ENCODE measurements around the gene MTERF4. TPM values are rescaled to one million over a fixed set of nuclear protein-coding genes. Genes with fewer than 3 reads are reported as not detected.
"Not testable (repeated sequence)": the region's sequence is repeated elsewhere in the genome, so short reads cannot be mapped to it uniquely, and the experiment has no call there.

Gene MTERF4
- polyA plus RNA-seq, 3 donors = 15.5 to 37.4 (median 17.8) TPM

- H2AFZ ChIP-seq (ENCODE audit: insufficient read depth, low read depth, low read length, poor library complexity, severe bottlenecking) = no peak overlapping the region
- peaks cover 41% of the 10 kb centered on the region for H4K20me1 ChIP-seq (ENCODE audit: insufficient read depth, low read length)
- no peak for DNase-seq
- no peak overlapping the region for H3K27ac ChIP-seq (ENCODE audit: low read depth in 1 of 2, low read length in 2 of 2)
- no peak overlapping the region for H3K4me3 Mint-ChIP-seq
- H3K9ac ChIP-seq (ENCODE audit: insufficient read depth, low read length, poor library complexity, severe bottlenecking) = no peak overlapping the region
- intact Hi-C loops (cut with micrococcal nuclease) = no loop called here
- no peak overlapping the region for H3K4me2 ChIP-seq (replicated peaks; ENCODE audit: extremely low read depth, low read length, poor library complexity, severe bottlenecking)
- H3K27me3 ChIP-seq (ENCODE audit: control insufficient read depth in 2 of 2, insufficient read depth in 2 of 2, low read length in 2 of 2) = no peaks in the 10 kb centered on the region
- peaks cover 20% of the 10 kb centered on the region for H3K79me2 ChIP-seq (ENCODE audit: insufficient read depth, low read length)
- H3K36me3 ChIP-seq (replicated peaks in 1 of 2; ENCODE audit: control insufficient read depth in 1 of 2, insufficient read depth in 2 of 2, low read length in 2 of 2) = peaks cover 80 to 100% of the 10 kb centered on the region in 2 donors
- H3K9me3 Mint-ChIP-seq = peaks cover 0 to 1% (median 0%) of the 10 kb centered on the region in 7 donors
- H3K4me3 ChIP-seq (replicated peaks in 1 of 3; ENCODE audit: low read depth in 2 of 3, low read length in 3 of 3) = no peak overlapping the region
- H3K27me3 Mint-ChIP-seq (ENCODE audit: low read depth in 3 of 3) = peaks cover 0 to 2% (median 0%) of the 10 kb centered on the region in 3 donors
- H3K36me3 Mint-ChIP-seq = peaks cover 78 to 84% of the 10 kb centered on the region in 2 donors
- WGBS (ENCODE audit: insufficient coverage) = 100% methylated on average over 1 of the region's 6 CpGs
- no peaks in the 10 kb centered on the region for H3K4me1 ChIP-seq (ENCODE audit: control insufficient read depth in 1 of 2, insufficient read depth in 2 of 2, low read length in 2 of 2)
- peaks cover 4% of the 10 kb centered on the region for H3K4me1 Mint-ChIP-seq
- no peaks in the 10 kb centered on the region for H3K9me3 ChIP-seq (replicated peaks in 1 of 2; ENCODE audit: control insufficient read depth in 1 of 2, insufficient read depth in 1 of 2, low read length in 2 of 2)
- TF ChIP-seq, protein P1, sequence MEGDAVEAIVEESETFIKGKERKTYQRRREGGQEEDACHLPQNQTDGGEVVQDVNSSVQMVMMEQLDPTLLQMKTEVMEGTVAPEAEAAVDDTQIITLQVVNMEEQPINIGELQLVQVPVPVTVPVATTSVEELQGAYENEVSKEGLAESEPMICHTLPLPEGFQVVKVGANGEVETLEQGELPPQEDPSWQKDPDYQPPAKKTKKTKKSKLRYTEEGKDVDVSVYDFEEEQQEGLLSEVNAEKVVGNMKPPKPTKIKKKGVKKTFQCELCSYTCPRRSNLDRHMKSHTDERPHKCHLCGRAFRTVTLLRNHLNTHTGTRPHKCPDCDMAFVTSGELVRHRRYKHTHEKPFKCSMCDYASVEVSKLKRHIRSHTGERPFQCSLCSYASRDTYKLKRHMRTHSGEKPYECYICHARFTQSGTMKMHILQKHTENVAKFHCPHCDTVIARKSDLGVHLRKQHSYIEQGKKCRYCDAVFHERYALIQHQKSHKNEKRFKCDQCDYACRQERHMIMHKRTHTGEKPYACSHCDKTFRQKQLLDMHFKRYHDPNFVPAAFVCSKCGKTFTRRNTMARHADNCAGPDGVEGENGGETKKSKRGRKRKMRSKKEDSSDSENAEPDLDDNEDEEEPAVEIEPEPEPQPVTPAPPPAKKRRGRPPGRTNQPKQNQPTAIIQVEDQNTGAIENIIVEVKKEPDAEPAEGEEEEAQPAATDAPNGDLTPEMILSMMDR (IDR thresholded peaks at IDR 0.05) = no peak
- H3K27ac Mint-ChIP-seq = no peak overlapping the region
Observed at GRCh38 chr2:241094924-241095420, 7.1 kb downstream of the MTERF4 start.

DNA sequence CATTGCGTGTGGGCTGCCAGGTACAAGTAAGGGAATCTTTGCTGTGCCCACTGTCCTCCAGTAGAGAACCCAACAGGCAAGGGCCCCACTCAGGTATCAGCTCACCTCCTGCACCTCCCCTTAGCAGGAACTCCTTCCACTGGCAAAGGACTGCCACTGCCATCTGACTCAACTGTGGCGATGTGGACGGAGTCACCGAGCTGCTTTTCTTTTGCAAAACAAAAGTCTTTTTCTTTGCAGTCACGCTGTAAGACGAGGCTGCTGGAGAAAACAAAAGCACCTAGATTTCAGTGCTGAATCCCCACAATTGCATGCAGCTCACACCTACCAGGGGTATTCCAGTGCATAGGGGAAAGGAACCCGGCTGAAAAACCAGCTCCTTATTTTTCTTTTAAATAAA is 7.9 kb downstream of the MTERF4 start:
- Mint-ChIP-seq H3K9me3 (peaks cover 0 to 1% (median 0%) of the 10 kb centered on the region in 7 donors), H3K36me3 (peaks cover 78 to 85% of the 10 kb centered on the region in 2 donors), H3K27me3 (ENCODE audit: low read depth in 3 of 3) (peaks cover 0 to 2% (median 0%) of the 10 kb centered on the region in 3 donors), H3K4me3 (no peak overlapping the region), H3K27ac (peak overlapping the region in 1 of 7 donors; percentile 23), H3K4me1 (peaks cover 4% of the 10 kb centered on the region)
- no peak overlapping the region for H3K9ac ChIP-seq (ENCODE audit: insufficient read depth, low read length, poor library complexity, severe bottlenecking)
- H3K36me3 ChIP-seq (replicated peaks in 1 of 2; ENCODE audit: control insufficient read depth in 1 of 2, insufficient read depth in 2 of 2, low read length in 2 of 2) = peaks cover 82 to 100% of the 10 kb centered on the region in 2 donors
- H2AFZ ChIP-seq (ENCODE audit: insufficient read depth, low read depth, low read length, poor library complexity, severe bottlenecking) = no peak overlapping the region
- no peak overlapping the region for H3K4me2 ChIP-seq (replicated peaks; ENCODE audit: extremely low read depth, low read length, poor library complexity, severe bottlenecking)
- intact Hi-C loops (cut with micrococcal nuclease) = no loop called here
- no peak overlapping the region for H3K27ac ChIP-seq (ENCODE audit: low read depth in 1 of 2, low read length in 2 of 2)
- TF ChIP-seq, protein P1 (IDR thresholded peaks at IDR 0.05) = no peak
- H3K4me1 ChIP-seq (ENCODE audit: control insufficient read depth in 1 of 2, insufficient read depth in 2 of 2, low read length in 2 of 2) = no peaks in the 10 kb centered on the region
- H3K9me3 ChIP-seq (replicated peaks in 1 of 2; ENCODE audit: control insufficient read depth in 1 of 2, insufficient read depth in 1 of 2, low read length in 2 of 2) = no peaks in the 10 kb centered on the region
- DNase-seq = no peak
- no peak overlapping the region for H3K4me3 ChIP-seq (replicated peaks in 1 of 3; ENCODE audit: low read depth in 2 of 3, low read length in 3 of 3)
- WGBS (ENCODE audit: insufficient coverage) = 97% methylated on average over 4 of the region's 7 CpGs
- H3K79me2 ChIP-seq (ENCODE audit: insufficient read depth, low read length) = peaks cover 12% of the 10 kb centered on the region
- H4K20me1 ChIP-seq (ENCODE audit: insufficient read depth, low read length) = peaks cover 41% of the 10 kb centered on the region
- no peaks in the 10 kb centered on the region for H3K27me3 ChIP-seq (ENCODE audit: control insufficient read depth in 2 of 2, insufficient read depth in 2 of 2, low read length in 2 of 2)

DNA sequence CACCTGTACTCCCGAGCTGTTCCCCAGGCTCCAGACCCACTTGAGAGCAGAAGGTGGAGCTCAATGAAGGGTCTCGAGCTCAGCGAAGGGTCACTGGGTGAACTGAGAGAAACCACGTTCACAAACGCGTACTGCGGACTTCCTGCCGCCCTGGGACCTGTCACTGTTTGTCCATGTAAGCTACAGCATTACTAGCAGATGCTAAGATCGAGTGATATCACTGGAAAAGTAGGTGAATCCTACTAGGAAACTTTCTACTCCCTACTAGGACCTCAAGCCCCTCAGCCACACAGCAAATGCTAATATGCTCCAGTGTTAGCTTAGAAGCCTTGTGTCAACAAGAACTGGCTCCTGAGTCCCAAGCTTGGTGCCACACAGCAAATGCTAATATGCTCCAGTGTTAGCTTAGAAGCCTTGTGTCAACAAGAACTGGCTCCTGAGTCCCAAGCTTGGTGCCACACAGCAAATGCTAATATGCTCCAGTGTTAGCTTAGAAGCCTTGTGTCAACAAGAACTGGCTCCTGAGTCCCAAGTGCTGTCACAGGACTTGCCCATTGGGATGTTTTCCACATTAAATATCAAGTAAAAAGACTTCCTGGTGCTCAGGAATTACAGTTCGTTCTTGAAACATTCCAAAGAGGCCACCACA is 8.8 kb downstream of the MTERF4 start:
- H3K9me3 ChIP-seq (replicated peaks in 1 of 2; ENCODE audit: control insufficient read depth in 1 of 2, insufficient read depth in 1 of 2, low read length in 2 of 2); intact Hi-C loops (cut with micrococcal nuclease); H3K9ac ChIP-seq (ENCODE audit: insufficient read depth, low read length, poor library complexity, severe bottlenecking); H3K4me1 Mint-ChIP-seq; H3K4me2 ChIP-seq (replicated peaks; ENCODE audit: extremely low read depth, low read length, poor library complexity, severe bottlenecking); H2AFZ ChIP-seq (ENCODE audit: insufficient read depth, low read depth, low read length, poor library complexity, severe bottlenecking); DNase-seq; H3K27ac Mint-ChIP-seq; H3K9me3 Mint-ChIP-seq; H3K79me2 ChIP-seq (ENCODE audit: insufficient read depth, low read length); H3K4me1 ChIP-seq (ENCODE audit: control insufficient read depth in 1 of 2, insufficient read depth in 2 of 2, low read length in 2 of 2); H3K4me3 Mint-ChIP-seq; H3K4me3 ChIP-seq (replicated peaks in 1 of 3; ENCODE audit: low read depth in 2 of 3, low read length in 3 of 3); H3K27ac ChIP-seq (ENCODE audit: low read depth in 1 of 2, low read length in 2 of 2); H3K27me3 Mint-ChIP-seq (ENCODE audit: low read depth in 3 of 3); H3K27me3 ChIP-seq (ENCODE audit: control insufficient read depth in 2 of 2, insufficient read depth in 2 of 2, low read length in 2 of 2): not testable (repeated sequence)
- 64% methylated on average over 4 of the region's 10 CpGs for WGBS (ENCODE audit: insufficient coverage)
- peaks cover 83 to 100% of the 10 kb centered on the region in 2 donors for H3K36me3 ChIP-seq (replicated peaks in 1 of 2; ENCODE audit: control insufficient read depth in 1 of 2, insufficient read depth in 2 of 2, low read length in 2 of 2)
- H3K36me3 Mint-ChIP-seq = peaks cover 78 to 85% of the 10 kb centered on the region in 2 donors
- H4K20me1 ChIP-seq (ENCODE audit: insufficient read depth, low read length) = peaks cover 38% of the 10 kb centered on the region
